ENCODE results near the gene GLB1L2.

GLB1L2 gene

GRCh38 chr11:134379241-134379640 lies 47.5 kb downstream of the GLB1L2 start:
- H3K27ac ChIP-seq: no peak overlapping the region
- TF ChIP-seq CTCF (conservative IDR thresholded peaks at IDR 0.05): no peak

- no peak overlapping the region for H3K27ac ChIP-seq
- TF ChIP-seq CTCF (conservative IDR thresholded peaks at IDR 0.05): no peak
Measured at GRCh38 chr11:134380229-134380628, 48.4 kb downstream of the GLB1L2 start.

- H3K27ac ChIP-seq: no peak overlapping the region
Measured at GRCh38 chr11:134380785-134381184, 49.0 kb downstream of the GLB1L2 start.

GRCh38 chr11:134382257-134382656 lies 50.5 kb downstream of the GLB1L2 start:
- no peak for TF ChIP-seq CTCF (conservative IDR thresholded peaks at IDR 0.05)
- H3K27ac ChIP-seq: no peak overlapping the region

More at GRCh38 chr11:134380785-134381184, 49.0 kb downstream of the GLB1L2 start:
- TF ChIP-seq CTCF (conservative IDR thresholded peaks at IDR 0.05): no peak

GRCh38 chr11:134382830-134383229 lies 51.0 kb downstream of the GLB1L2 start:
- no peak for TF ChIP-seq CTCF (conservative IDR thresholded peaks at IDR 0.05)

GRCh38 chr11:134383576-134384221 lies 51.9 kb downstream of the GLB1L2 start:
- TF ChIP-seq CTCF (conservative IDR thresholded peaks at IDR 0.05): no peak
- H3K27ac ChIP-seq: no peak overlapping the region

More at GRCh38 chr11:134382830-134383229, 51.0 kb downstream of the GLB1L2 start:
- H3K27ac ChIP-seq: no peak overlapping the region

GRCh38 chr11:134384406-134384805 lies 52.6 kb downstream of the GLB1L2 start:
- TF ChIP-seq CTCF (conservative IDR thresholded peaks at IDR 0.05): no peak
- H3K27ac ChIP-seq: peak overlapping the region; percentile 81; the same call in 1 of the 2 replicates

Data from VCaP (cell line).